Chondrocyte (in vitro differentiated cells): ENCODE measurements around the gene CACTIN. TPM values are rescaled to one million over a fixed set of nuclear protein-coding genes. Genes with fewer than 3 reads are reported as not detected.

ENCODE experiments used
- DNase-seq: peaks from one replicate; pipeline ENCODE4 v3.0.0; 2021; ENCODE audit warnings: mixed read lengths, low spot score
- H3K27ac Mint-ChIP-seq: one replicate; pipeline ENCODE4 v1.8.0; 2021; ENCODE audit warnings: mild to moderate bottlenecking, moderate library complexity, mixed read lengths; ENCODE audit not compliant: unreplicated experiment
- H3K27me3 Mint-ChIP-seq: 2 replicates; pipeline ENCODE4 v1.8.0; 2021; ENCODE audit warnings: low read depth, mixed read lengths
- H3K36me3 Mint-ChIP-seq: 2 replicates; pipeline ENCODE4 v1.8.0; 2021; ENCODE audit warnings: low read depth, mixed read lengths
- H3K4me1 Mint-ChIP-seq: 2 replicates; pipeline ENCODE4 v1.8.0; 2021; ENCODE audit warnings: low read depth, mild to moderate bottlenecking, mixed read lengths
- H3K4me3 Mint-ChIP-seq: one replicate; pipeline ENCODE4 v1.8.0; 2021; ENCODE audit warnings: mild to moderate bottlenecking, moderate library complexity, mixed read lengths; ENCODE audit not compliant: unreplicated experiment
- H3K9me3 Mint-ChIP-seq: 2 replicates; pipeline ENCODE4 v1.8.0; 2021; ENCODE audit warnings: low read depth, mixed read lengths
- CTCF ChIP-seq: fragments of 200-600 bp; sonication (generic); IDR thresholded peaks from 2 replicates; pipeline ENCODE4 v1.5.0; 2021; ENCODE audit warnings: antibody characterized with exemption, mild to moderate bottlenecking, moderate library complexity
- long read RNA-seq: library from polyadenylated mRNA; stranded (forward); transcript quantifications from one replicate; pipeline ENCODE4 v2.0.0, GENCODE V29; 2021
- total RNA-seq: library from RNA; stranded (reverse); gene quantifications from 3 replicates; pipeline ENCODE4 v1.2.1, GENCODE V29; 2021

CACTIN gene
- total RNA-seq, result 18.6 to 22.0 TPM (median 19.5 TPM) in 3 replicates
- long read RNA-seq, transcript CACTIN-203 (10 exons, 3,612 nt), result major isoform, 34 of 51 reads
- long read RNA-seq, partial matches to known transcripts, result 8 of 51 reads
- long read RNA-seq, other reads (novel, unspliced or antisense), result 8 of 51 reads

- DNase-seq, result peak; percentile 99
- H3K4me1 Mint-ChIP-seq, result peaks cover 27% of the 10 kb centered on the region
- no peaks in the 10 kb centered on the region for H3K27me3 Mint-ChIP-seq
- H3K9me3 Mint-ChIP-seq, result no peaks in the 10 kb centered on the region
- H3K4me3 Mint-ChIP-seq, result peak within 1 kb of the TSS; percentile 91
- peak; percentile 53 for TF ChIP-seq CTCF
- H3K36me3 Mint-ChIP-seq, result peaks cover 11% of the 10 kb centered on the region
- H3K27ac Mint-ChIP-seq, result peak within 1 kb of the TSS; percentile 97
Observed at GRCh38 chr19:3626473-3627350, at the start of gene CACTIN. Gene CACTIN (minus strand): TSS chr19:3626790. CDS start chr19:3626762, 28 bp downstream.

GRCh38 chr19:3674784-3675543 is 48.4 kb upstream of the CACTIN start:
- H3K4me1 Mint-ChIP-seq, result peaks cover 38% of the 10 kb centered on the region
- H3K9me3 Mint-ChIP-seq, result no peaks in the 10 kb centered on the region
- H3K27ac Mint-ChIP-seq, result no peak overlapping the region
- no peak for TF ChIP-seq CTCF
- H3K4me3 Mint-ChIP-seq, result no peak overlapping the region
- peaks cover 3% of the 10 kb centered on the region for H3K36me3 Mint-ChIP-seq
- no peaks in the 10 kb centered on the region for H3K27me3 Mint-ChIP-seq
- DNase-seq, result no peak

- no peak for DNase-seq
- TF ChIP-seq CTCF, result no peak
- H3K9me3 Mint-ChIP-seq, result no peaks in the 10 kb centered on the region
- H3K4me1 Mint-ChIP-seq, result peaks cover 48% of the 10 kb centered on the region
- no peaks in the 10 kb centered on the region for H3K36me3 Mint-ChIP-seq
- H3K4me3 Mint-ChIP-seq, result no peak overlapping the region
- no peaks in the 10 kb centered on the region for H3K27me3 Mint-ChIP-seq
- no peak overlapping the region for H3K27ac Mint-ChIP-seq
Observed at GRCh38 chr19:3673506-3674439, 47.2 kb upstream of the CACTIN start.

GRCh38 chr19:3672993-3673392 is 46.4 kb upstream of the CACTIN start:
- no peak for TF ChIP-seq CTCF
- H3K36me3 Mint-ChIP-seq, result no peaks in the 10 kb centered on the region
- peaks cover 55% of the 10 kb centered on the region for H3K4me1 Mint-ChIP-seq
- DNase-seq, result no peak
- no peaks in the 10 kb centered on the region for H3K9me3 Mint-ChIP-seq
- H3K27ac Mint-ChIP-seq, result no peak overlapping the region
- H3K27me3 Mint-ChIP-seq, result no peaks in the 10 kb centered on the region
- no peak overlapping the region for H3K4me3 Mint-ChIP-seq
